ENCODE measurements around the gene RELN. TPM values are rescaled to one million over a fixed set of nuclear protein-coding genes. Genes with fewer than 3 reads are reported as not detected.

RELN gene
- total and polyA plus RNA-seq, 2 of the 13 experiments (the other 11 are each of a cell fraction or from before 2014, with no cell fraction given) = 315 to 332 TPM

DNA sequence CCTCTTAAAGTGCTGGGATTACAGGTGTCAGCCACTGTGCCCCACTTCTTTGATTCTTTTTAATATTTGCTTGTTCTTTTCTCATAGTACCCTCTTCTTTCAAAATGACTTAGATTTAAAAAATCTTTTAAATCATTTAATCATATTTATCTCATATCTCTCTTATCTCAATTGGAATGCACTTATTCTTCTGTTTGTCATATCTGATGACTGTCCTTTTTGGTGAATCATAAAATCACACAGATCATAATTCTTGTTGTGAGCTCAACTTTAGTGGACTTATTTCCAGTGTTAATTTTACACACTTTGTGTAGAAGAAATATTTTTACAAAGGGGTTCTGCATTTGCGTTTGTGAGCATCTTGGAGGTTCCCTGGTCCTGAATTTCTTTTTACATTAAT is 323.1 kb downstream of the RELN start:
- Histone ChIP-seq H2AFZ (ENCODE audit: low read length) (no peak overlapping the region), H3K4me1 (ENCODE audit: insufficient read depth, low read length) (peaks cover 36% of the 10 kb centered on the region), H3K4me2 (ENCODE audit: low read depth, low read length) (no peak overlapping the region), H3K4me3 (replicated peaks in 1 of 3; ENCODE audit: insufficient read depth in 1 of 3, low read depth in 2 of 3, low read length in 3 of 3) (no peak overlapping the region), H3K36me3 (replicated peaks in 1 of 2; ENCODE audit: control insufficient read depth in 1 of 2, insufficient read depth in 2 of 2, low read length in 2 of 2) (no peaks in the 10 kb centered on the region; a peak in 1 of 5 replicates), H3K79me2 (ENCODE audit: insufficient read depth, low read length) (peaks cover 2% of the 10 kb centered on the region), H3K27ac (ENCODE audit: extremely low read length, insufficient read depth, low read length) (no peak overlapping the region), H3K9ac (ENCODE audit: insufficient read depth, low read depth, low read length) (no peak overlapping the region), H4K20me1 (ENCODE audit: insufficient read depth, low read length) (no peaks in the 10 kb centered on the region), H3K9me3 (ENCODE audit: low read length) (no peaks in the 10 kb centered on the region), H3K27me3 (ENCODE audit: control insufficient read depth in 1 of 2, insufficient read depth in 2 of 2, low read length in 2 of 2) (no peaks in the 10 kb centered on the region; a peak in 1 of 5 replicates)
- no peak for ATAC-seq
- CTCF ChIA-PET (ENCODE audit: low intra/inter-chr PET ratio, low total read pairs) = no interaction called here
- 97% methylated on average over 1 of the region's 1 CpG for WGBS (ENCODE audit: low lambda C conversion rate)
- POLR2A ChIA-PET = no interaction called here
- no peak for FAIRE-seq
- BruUV-seq (replicated peaks) = no TSS peak
- intact Hi-C loops (cut with micrococcal nuclease; ENCODE audit: unreplicated experiment) (no loop called here), in situ Hi-C loops (cut with HindIII; ENCODE audit: extremely low pct_ligation_motif_present, low pct_unique_long_range_greater_than_20kb) (no loop called here)
- TF ChIP-seq MTF2 (CRISPR knock-in tag; IDR thresholded peaks at IDR 0.05; ENCODE audit: borderline replicate concordance) = no peak
- no peak for DNase-seq (ENCODE audit: low spot score)

DNA sequence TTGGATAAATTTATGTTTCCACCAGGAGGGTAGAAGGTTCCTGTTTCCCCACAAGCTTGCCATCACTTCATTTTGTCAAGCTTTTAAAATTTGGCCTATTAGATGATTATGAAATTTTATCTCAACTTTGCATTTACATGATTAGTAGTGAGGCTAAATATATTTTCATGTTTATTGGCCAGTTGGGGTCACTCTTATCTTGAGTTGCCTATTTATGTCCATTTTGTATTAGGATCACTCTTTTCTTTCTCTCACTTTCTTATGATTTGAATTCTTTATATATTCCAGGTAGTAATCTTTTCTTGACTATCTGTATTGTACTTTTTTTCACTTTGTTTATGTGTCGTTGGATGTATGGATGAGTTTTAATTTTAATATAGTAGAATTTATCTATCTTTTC is 324.9 kb downstream of the RELN start:
- Histone ChIP-seq H3K36me3 (replicated peaks in 1 of 2; ENCODE audit: control insufficient read depth in 1 of 2, insufficient read depth in 2 of 2, low read length in 2 of 2) (no peaks in the 10 kb centered on the region; a peak in 1 of 5 replicates), H3K4me3 (replicated peaks in 1 of 3; ENCODE audit: insufficient read depth in 1 of 3, low read depth in 2 of 3, low read length in 3 of 3) (no peak overlapping the region), H3K27me3 (ENCODE audit: control insufficient read depth in 1 of 2, insufficient read depth in 2 of 2, low read length in 2 of 2) (no peaks in the 10 kb centered on the region), H2AFZ (ENCODE audit: low read length) (no peak overlapping the region), H3K9me3 (ENCODE audit: low read length) (no peaks in the 10 kb centered on the region), H3K4me2 (ENCODE audit: low read depth, low read length) (no peak overlapping the region), H3K9ac (ENCODE audit: insufficient read depth, low read depth, low read length) (no peak overlapping the region), H3K79me2 (ENCODE audit: insufficient read depth, low read length) (peaks cover 2% of the 10 kb centered on the region), H3K4me1 (ENCODE audit: insufficient read depth, low read length) (peaks cover 54% of the 10 kb centered on the region), H3K27ac (ENCODE audit: extremely low read length, insufficient read depth, low read length) (no peak overlapping the region), H4K20me1 (ENCODE audit: insufficient read depth, low read length) (no peaks in the 10 kb centered on the region)
- no peak for DNase-seq (ENCODE audit: low spot score)
- no peak for FAIRE-seq
- intact Hi-C loops (cut with micrococcal nuclease; ENCODE audit: unreplicated experiment) (no loop called here), in situ Hi-C loops (cut with HindIII; ENCODE audit: extremely low pct_ligation_motif_present, low pct_unique_long_range_greater_than_20kb) (no loop called here)
- POLR2A ChIA-PET = no interaction called here
- no peak for ATAC-seq
- BruUV-seq (replicated peaks) = no TSS peak
- CTCF ChIA-PET (ENCODE audit: low intra/inter-chr PET ratio, low total read pairs) = no interaction called here
- 95% methylated on average over 1 of the region's 1 CpG for WGBS (ENCODE audit: low lambda C conversion rate)
- TF ChIP-seq PAF1 (CRISPR knock-in tag; IDR thresholded peaks at IDR 0.05) (no peak), ZNF564 (CRISPR knock-in tag; IDR thresholded peaks at IDR 0.05) (no peak), ZNF850 (CRISPR knock-in tag; conservative IDR thresholded peaks at IDR 0.05) (no peak), FOSL2 (CRISPR knock-in tag; IDR thresholded peaks at IDR 0.05) (no peak), TBX3 (IDR thresholded peaks at IDR 0.05; ENCODE audit: borderline replicate concordance) (no peak), ZNF382 (CRISPR knock-in tag; IDR thresholded peaks at IDR 0.05; ENCODE audit: borderline replicate concordance) (no peak), HDAC6 (IDR thresholded peaks at IDR 0.05; ENCODE audit: low read depth, low read length) (no peak), XBP1 (CRISPR knock-in tag; IDR thresholded peaks at IDR 0.05) (no peak), ZNF367 (CRISPR knock-in tag; IDR thresholded peaks at IDR 0.05; ENCODE audit: borderline replicate concordance) (no peak), ATRX (CRISPR knock-in tag; IDR thresholded peaks at IDR 0.05; ENCODE audit: borderline replicate concordance) (no peak), POLR2AphosphoS5 (IDR thresholded peaks at IDR 0.05; ENCODE audit: low read depth, low read length) (no peak), CENPX (CRISPR knock-in tag; IDR thresholded peaks at IDR 0.05) (no peak)
- TF ChIP-seq, protein P1, sequence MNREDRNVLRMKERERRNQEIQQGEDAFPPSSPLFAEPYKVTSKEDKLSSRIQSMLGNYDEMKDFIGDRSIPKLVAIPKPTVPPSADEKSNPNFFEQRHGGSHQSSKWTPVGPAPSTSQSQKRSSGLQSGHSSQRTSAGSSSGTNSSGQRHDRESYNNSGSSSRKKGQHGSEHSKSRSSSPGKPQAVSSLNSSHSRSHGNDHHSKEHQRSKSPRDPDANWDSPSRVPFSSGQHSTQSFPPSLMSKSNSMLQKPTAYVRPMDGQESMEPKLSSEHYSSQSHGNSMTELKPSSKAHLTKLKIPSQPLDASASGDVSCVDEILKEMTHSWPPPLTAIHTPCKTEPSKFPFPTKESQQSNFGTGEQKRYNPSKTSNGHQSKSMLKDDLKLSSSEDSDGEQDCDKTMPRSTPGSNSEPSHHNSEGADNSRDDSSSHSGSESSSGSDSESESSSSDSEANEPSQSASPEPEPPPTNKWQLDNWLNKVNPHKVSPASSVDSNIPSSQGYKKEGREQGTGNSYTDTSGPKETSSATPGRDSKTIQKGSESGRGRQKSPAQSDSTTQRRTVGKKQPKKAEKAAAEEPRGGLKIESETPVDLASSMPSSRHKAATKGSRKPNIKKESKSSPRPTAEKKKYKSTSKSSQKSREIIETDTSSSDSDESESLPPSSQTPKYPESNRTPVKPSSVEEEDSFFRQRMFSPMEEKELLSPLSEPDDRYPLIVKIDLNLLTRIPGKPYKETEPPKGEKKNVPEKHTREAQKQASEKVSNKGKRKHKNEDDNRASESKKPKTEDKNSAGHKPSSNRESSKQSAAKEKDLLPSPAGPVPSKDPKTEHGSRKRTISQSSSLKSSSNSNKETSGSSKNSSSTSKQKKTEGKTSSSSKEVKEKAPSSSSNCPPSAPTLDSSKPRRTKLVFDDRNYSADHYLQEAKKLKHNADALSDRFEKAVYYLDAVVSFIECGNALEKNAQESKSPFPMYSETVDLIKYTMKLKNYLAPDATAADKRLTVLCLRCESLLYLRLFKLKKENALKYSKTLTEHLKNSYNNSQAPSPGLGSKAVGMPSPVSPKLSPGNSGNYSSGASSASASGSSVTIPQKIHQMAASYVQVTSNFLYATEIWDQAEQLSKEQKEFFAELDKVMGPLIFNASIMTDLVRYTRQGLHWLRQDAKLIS (CRISPR knock-in tag; IDR thresholded peaks at IDR 0.05) = no peak
- TF ChIP-seq, protein P2, sequence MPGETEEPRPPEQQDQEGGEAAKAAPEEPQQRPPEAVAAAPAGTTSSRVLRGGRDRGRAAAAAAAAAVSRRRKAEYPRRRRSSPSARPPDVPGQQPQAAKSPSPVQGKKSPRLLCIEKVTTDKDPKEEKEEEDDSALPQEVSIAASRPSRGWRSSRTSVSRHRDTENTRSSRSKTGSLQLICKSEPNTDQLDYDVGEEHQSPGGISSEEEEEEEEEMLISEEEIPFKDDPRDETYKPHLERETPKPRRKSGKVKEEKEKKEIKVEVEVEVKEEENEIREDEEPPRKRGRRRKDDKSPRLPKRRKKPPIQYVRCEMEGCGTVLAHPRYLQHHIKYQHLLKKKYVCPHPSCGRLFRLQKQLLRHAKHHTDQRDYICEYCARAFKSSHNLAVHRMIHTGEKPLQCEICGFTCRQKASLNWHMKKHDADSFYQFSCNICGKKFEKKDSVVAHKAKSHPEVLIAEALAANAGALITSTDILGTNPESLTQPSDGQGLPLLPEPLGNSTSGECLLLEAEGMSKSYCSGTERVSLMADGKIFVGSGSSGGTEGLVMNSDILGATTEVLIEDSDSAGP (CRISPR knock-in tag; IDR thresholded peaks at IDR 0.05; ENCODE audit: borderline replicate concordance) = no peak
